Measurements from ENCODE around the gene E2F8.

DNA sequence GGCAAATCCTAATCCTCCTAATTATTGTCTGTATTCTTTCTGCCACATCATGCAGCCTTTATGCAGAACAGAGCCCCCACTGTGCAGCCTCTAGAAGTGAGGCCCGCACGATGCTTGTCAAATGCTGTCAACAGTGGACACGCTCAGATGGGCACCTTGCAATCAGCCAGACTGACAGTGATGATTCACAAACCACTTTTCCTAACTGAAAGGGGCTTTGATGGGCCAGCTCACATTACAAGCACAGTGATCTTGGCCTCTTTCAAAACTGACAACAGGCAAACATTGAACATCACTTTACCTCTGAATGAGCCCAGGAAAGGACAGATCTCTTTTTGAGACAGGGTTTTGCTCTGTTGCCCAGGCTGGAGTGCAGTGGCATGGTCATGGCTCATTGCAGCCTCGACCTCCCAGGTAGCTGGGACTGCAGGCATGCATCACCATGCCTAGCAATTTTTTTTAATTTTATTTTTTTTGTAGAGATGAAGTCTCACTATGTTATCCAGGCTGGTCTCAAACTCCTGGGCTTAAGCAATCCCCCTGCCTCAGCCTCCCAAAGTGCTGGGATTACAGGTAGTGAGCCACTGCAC is 18.0 kb upstream of the E2F8 start:
- TF ChIP-seq POLR2A (IDR thresholded peaks at IDR 0.05) = no peak
- TF ChIP-seq, protein P1, sequence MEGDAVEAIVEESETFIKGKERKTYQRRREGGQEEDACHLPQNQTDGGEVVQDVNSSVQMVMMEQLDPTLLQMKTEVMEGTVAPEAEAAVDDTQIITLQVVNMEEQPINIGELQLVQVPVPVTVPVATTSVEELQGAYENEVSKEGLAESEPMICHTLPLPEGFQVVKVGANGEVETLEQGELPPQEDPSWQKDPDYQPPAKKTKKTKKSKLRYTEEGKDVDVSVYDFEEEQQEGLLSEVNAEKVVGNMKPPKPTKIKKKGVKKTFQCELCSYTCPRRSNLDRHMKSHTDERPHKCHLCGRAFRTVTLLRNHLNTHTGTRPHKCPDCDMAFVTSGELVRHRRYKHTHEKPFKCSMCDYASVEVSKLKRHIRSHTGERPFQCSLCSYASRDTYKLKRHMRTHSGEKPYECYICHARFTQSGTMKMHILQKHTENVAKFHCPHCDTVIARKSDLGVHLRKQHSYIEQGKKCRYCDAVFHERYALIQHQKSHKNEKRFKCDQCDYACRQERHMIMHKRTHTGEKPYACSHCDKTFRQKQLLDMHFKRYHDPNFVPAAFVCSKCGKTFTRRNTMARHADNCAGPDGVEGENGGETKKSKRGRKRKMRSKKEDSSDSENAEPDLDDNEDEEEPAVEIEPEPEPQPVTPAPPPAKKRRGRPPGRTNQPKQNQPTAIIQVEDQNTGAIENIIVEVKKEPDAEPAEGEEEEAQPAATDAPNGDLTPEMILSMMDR (IDR thresholded peaks at IDR 0.05) = no peak

Measured in testis (tissue), 2 donors.